ENCODE data around the gene APLF.
"Not testable (repeated sequence)": the region's sequence is repeated elsewhere in the genome, so short reads cannot be mapped to it uniquely, and the experiment has no call there.

The APLF gene

GRCh38 chr2:68570434-68570833 lies 103.0 kb downstream of the APLF start:
- H3K27ac Mint-ChIP-seq, H3K27me3 Mint-ChIP-seq, H3K9me3 Mint-ChIP-seq, H3K4me1 Mint-ChIP-seq, H3K4me3 Mint-ChIP-seq, DNase-seq, CTCF ChIA-PET, H3K36me3 Mint-ChIP-seq: not testable (repeated sequence)

DNA sequence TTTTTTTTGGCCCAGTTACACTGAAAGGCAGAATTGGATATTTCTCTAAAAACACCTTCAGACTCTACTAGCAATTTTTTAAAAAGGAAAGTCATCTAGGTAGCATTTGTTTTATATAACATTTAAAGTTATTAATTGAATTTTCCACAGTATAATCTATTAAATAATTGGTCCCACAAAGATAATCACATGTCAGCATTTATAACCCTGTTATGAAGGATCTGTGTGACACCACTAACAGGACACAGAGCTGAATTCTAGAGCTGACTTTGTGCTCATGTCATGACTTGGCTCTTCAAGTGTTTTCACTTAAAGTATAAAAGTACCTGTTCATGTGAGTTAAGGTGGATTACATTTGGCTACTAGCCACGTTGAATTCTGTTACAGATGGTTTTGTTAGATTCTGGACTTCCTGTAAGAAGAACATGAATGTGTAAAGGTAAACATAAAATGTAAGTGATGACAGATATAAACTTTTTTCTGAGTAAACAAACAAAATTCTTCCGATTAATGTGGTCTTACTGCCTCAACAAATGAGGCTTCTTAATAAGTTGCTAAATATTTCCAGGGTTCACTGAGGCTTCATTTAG lies 106.9 kb downstream of the APLF start:
- Mint-ChIP-seq H3K9me3 (peaks cover 1% of the 10 kb centered on the region), H3K27me3 (no peaks in the 10 kb centered on the region), H3K4me1 (no peaks in the 10 kb centered on the region), H3K4me3 (no peak overlapping the region), H3K36me3 (no peaks in the 10 kb centered on the region), H3K27ac (no peak overlapping the region)
- CTCF ChIA-PET: no interaction called here
- DNase-seq: no peak

DNA sequence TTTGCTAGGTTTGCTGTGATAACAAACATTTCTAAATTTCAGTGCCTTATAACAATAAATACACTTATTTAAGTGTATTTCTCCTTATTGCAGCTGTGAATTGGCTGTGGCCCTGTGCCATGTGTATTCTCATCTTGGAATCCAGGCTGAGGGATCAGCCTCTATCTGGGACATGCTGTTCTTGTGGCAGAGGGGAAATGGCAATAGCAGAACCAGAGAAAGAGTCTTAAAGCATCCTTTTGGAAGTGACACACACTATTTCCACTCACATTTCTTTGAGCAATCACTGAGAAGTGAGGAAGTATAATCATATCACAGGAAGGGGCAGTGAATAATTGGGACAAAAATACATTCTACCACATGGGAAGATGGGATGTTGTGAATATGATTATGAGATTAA lies 109.8 kb downstream of the APLF start:
- CTCF ChIA-PET: no interaction called here

DNA sequence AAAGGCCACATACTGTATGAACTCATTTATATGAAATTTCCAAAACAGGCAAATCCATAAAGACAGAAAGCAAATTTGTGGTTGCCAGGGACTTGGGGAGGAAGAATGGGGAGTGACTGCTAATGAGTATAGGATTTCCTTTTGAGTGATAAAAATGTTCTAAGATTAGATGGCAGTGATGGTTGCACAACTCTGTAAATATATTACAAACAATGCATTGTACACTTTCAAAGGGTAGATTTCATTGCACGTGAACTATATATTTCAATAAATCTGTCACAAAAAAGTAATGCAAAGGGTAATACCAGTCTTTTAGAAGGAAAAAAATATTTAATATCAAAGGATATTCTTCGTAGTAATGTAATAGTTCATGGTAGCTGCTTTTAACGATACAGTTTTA lies 112.3 kb downstream of the APLF start:
- CTCF ChIA-PET: no interaction called here

More for the DNA sequence above, 109.8 kb downstream of the APLF start:
- H3K27ac Mint-ChIP-seq: no peak overlapping the region
- DNase-seq: no peak
- no peaks in the 10 kb centered on the region for H3K27me3 Mint-ChIP-seq
- H3K4me3 Mint-ChIP-seq: no peak overlapping the region
- H3K4me1 Mint-ChIP-seq: no peaks in the 10 kb centered on the region
- no peaks in the 10 kb centered on the region for H3K9me3 Mint-ChIP-seq
- no peaks in the 10 kb centered on the region for H3K36me3 Mint-ChIP-seq

DNA sequence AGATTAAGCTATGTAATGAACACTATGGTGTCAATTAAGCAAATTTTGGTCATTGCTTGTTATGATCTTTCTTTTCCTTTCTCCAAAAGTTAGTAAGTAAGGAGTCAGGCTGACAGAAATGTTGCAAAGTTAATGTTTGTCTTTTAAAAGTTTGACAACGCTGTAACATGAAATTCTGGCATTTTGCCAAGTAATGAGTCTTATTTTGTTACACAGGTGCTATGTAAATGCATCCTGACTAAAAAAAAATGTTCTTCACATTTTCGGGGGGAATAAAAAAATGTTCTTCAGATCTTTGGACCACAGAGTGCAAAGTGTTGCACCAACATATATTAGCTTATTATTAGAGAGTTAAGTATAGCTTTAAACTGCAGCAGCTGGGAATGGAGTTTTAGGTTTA lies 121.2 kb downstream of the APLF start:
- CTCF ChIA-PET: interaction anchor here (0.9 to 1.2 kb wide), 2 partner anchors 20 to 355 kb away, joined by 3 to 4 read pairs; no protein-coding TSS in a partner anchor
- H3K27me3 Mint-ChIP-seq: peaks cover 6% of the 10 kb centered on the region
- H3K4me3 Mint-ChIP-seq: no peak overlapping the region
- H3K9me3 Mint-ChIP-seq: no peaks in the 10 kb centered on the region
- no peaks in the 10 kb centered on the region for H3K4me1 Mint-ChIP-seq
- H3K36me3 Mint-ChIP-seq: no peaks in the 10 kb centered on the region
- DNase-seq: no peak
- no peak overlapping the region for H3K27ac Mint-ChIP-seq

More for the DNA sequence above, 112.3 kb downstream of the APLF start:
- no peak overlapping the region for H3K27ac Mint-ChIP-seq
- H3K4me1 Mint-ChIP-seq: no peaks in the 10 kb centered on the region
- H3K36me3 Mint-ChIP-seq: no peaks in the 10 kb centered on the region
- DNase-seq: no peak
- no peaks in the 10 kb centered on the region for H3K9me3 Mint-ChIP-seq
- H3K4me3 Mint-ChIP-seq: no peak overlapping the region
- no peaks in the 10 kb centered on the region for H3K27me3 Mint-ChIP-seq

- CTCF ChIA-PET: no interaction called here
- H3K4me1 Mint-ChIP-seq: peaks cover 6% of the 10 kb centered on the region
- no peak overlapping the region for H3K27ac Mint-ChIP-seq
- no peaks in the 10 kb centered on the region for H3K9me3 Mint-ChIP-seq
- H3K36me3 Mint-ChIP-seq: no peaks in the 10 kb centered on the region
- H3K4me3 Mint-ChIP-seq: no peak overlapping the region
- peaks cover 6% of the 10 kb centered on the region for H3K27me3 Mint-ChIP-seq
- DNase-seq: no peak
Measured at GRCh38 chr2:68589963-68590362, 122.6 kb downstream of the APLF start.

DNA sequence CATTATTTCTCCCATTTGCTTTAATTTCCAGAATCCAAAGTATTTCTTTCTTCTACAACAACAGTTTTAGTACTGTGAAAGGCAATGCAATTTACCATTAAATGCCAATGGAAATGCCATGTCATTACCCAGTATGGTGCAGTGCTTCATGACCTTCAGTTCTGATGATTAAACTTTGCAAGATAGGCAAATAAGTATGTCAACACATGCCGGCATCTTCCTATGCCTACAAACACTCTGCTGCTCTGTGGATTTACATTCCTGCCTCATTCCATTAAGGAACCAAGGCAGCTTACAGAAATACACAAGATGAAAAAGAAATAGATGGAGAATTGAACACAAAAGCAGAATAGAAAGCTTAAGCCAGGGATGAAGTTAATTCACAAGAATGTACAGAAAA lies 123.3 kb downstream of the APLF start:
- Mint-ChIP-seq H3K36me3 (no peaks in the 10 kb centered on the region), H3K27ac (no peak overlapping the region), H3K4me3 (no peak overlapping the region), H3K27me3 (peaks cover 10% of the 10 kb centered on the region), H3K9me3 (no peaks in the 10 kb centered on the region), H3K4me1 (peaks cover 9% of the 10 kb centered on the region)
- CTCF ChIA-PET: interaction anchor here (0.7 to 0.8 kb wide), 2 partner anchors 288 to 335 kb away, joined by 3 read pairs; no protein-coding TSS in a partner anchor
- no peak for DNase-seq

- Mint-ChIP-seq H3K4me1 (peaks cover 9% of the 10 kb centered on the region), H3K27me3 (peaks cover 10% of the 10 kb centered on the region), H3K36me3 (no peaks in the 10 kb centered on the region), H3K9me3 (no peaks in the 10 kb centered on the region), H3K27ac (no peak overlapping the region), H3K4me3 (no peak overlapping the region)
- DNase-seq: no peak
- CTCF ChIA-PET: interaction anchor here (0.7 to 0.8 kb wide), 2 partner anchors 288 to 334 kb away, joined by 3 read pairs; no protein-coding TSS in a partner anchor
Measured at GRCh38 chr2:68591225-68591624, 123.8 kb downstream of the APLF start.

GRCh38 chr2:68594041-68594440 lies 126.7 kb downstream of the APLF start:
- Mint-ChIP-seq H3K36me3 (no peaks in the 10 kb centered on the region), H3K4me1 (peaks cover 9% of the 10 kb centered on the region), H3K9me3 (no peaks in the 10 kb centered on the region), H3K27me3 (peaks cover 18% of the 10 kb centered on the region), H3K27ac (no peak overlapping the region), H3K4me3 (no peak overlapping the region)
- no peak for DNase-seq
- CTCF ChIA-PET: interaction anchor here (1.5 to 4.4 kb wide), 4 partner anchors 9 to 130 kb away, joined by 4 to 21 read pairs (median 12); no protein-coding TSS in a partner anchor

- H3K27me3 Mint-ChIP-seq: peaks cover 18% of the 10 kb centered on the region
- DNase-seq: peak; percentile 65
- CTCF ChIA-PET: interaction anchor here (0.6 to 4.4 kb wide), 32 partner anchors 8 to 442 kb away, joined by 3 to 21 read pairs (median 4); partner anchors contain the start of genes APLF and FBXO48
- H3K36me3 Mint-ChIP-seq: no peaks in the 10 kb centered on the region
- peaks cover 9% of the 10 kb centered on the region for H3K4me1 Mint-ChIP-seq
- H3K9me3 Mint-ChIP-seq: peaks cover 3% of the 10 kb centered on the region
- no peak overlapping the region for H3K4me3 Mint-ChIP-seq
- no peak overlapping the region for H3K27ac Mint-ChIP-seq
Measured at GRCh38 chr2:68594674-68595492, 127.5 kb downstream of the APLF start.

DNA sequence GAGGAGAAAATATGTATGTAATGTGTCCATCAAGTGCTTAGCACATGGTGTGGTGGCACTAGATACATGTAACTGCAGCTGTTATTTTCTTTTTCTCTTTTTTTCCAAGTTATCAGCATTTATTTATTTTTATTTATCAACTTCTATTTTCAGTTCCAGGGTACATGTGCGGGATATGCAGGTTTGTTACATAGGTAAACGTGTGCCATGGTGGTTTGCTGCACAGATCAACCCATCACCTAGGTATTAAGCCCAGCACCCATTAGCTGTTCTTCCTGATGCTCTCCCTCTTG lies 128.1 kb downstream of the APLF start:
- CTCF ChIA-PET: interaction anchor here (0.6 to 4.4 kb wide), 32 partner anchors 8 to 443 kb away, joined by 3 to 21 read pairs (median 4); partner anchors contain the start of genes APLF and FBXO48
- not testable (repeated sequence) for DNase-seq, H3K27ac Mint-ChIP-seq, H3K4me1 Mint-ChIP-seq, H3K4me3 Mint-ChIP-seq, H3K36me3 Mint-ChIP-seq, H3K9me3 Mint-ChIP-seq
- H3K27me3 Mint-ChIP-seq: peaks cover 18% of the 10 kb centered on the region

DNA sequence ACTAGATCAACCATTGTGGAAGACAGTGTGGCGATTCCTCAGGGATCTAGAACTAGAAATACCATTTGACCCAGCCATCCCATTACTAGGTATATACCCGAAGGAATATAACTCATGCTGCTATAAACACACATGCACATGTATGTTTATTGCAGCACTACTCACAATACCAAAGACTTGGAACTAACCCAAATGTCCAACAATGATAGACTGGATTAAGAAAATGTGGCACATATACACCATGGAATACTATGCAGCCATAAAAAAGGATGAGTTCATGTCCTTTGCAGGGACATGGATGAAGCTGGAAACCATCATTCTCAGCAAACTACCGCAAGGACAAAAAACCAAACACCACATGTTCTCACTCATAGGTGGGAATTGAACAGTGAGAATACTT lies 133.1 kb downstream of the APLF start:
- DNase-seq, CTCF ChIA-PET, H3K27ac Mint-ChIP-seq, H3K4me3 Mint-ChIP-seq, H3K36me3 Mint-ChIP-seq, H3K4me1 Mint-ChIP-seq: not testable (repeated sequence)
- peaks cover 11% of the 10 kb centered on the region for H3K9me3 Mint-ChIP-seq
- H3K27me3 Mint-ChIP-seq: peaks cover 12% of the 10 kb centered on the region

DNA sequence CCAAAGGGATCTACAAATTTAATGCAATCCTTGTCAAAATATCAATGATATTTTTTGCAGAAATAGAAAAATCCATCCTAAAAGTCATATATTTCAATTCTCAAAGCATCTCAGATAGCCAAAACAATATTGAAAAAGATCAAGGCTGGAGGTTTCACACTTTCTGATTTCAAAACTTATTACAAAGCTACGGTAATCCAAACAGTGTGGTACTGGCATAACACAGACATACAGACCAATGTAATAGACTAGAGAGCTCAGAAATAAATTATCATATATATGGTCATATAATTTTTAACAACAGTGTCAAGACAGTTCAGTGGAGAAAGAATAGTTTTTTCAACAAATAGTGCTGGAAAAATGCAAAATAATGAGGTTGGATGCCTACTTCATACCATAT lies 135.7 kb downstream of the APLF start:
- no peak overlapping the region for H3K4me3 Mint-ChIP-seq
- no peaks in the 10 kb centered on the region for H3K36me3 Mint-ChIP-seq
- H3K27me3 Mint-ChIP-seq: peaks cover 6% of the 10 kb centered on the region
- CTCF ChIA-PET: no interaction called here
- H3K27ac Mint-ChIP-seq: no peak overlapping the region
- peaks cover 11% of the 10 kb centered on the region for H3K9me3 Mint-ChIP-seq
- H3K4me1 Mint-ChIP-seq: no peaks in the 10 kb centered on the region
- DNase-seq: no peak

GRCh38 chr2:68604077-68604476 lies 136.7 kb downstream of the APLF start:
- peaks cover 4% of the 10 kb centered on the region for H3K27me3 Mint-ChIP-seq
- H3K9me3 Mint-ChIP-seq: peaks cover 11% of the 10 kb centered on the region
- no peak overlapping the region for H3K27ac Mint-ChIP-seq
- H3K4me1 Mint-ChIP-seq: no peaks in the 10 kb centered on the region
- H3K36me3 Mint-ChIP-seq: no peaks in the 10 kb centered on the region
- DNase-seq: no peak
- CTCF ChIA-PET: interaction anchor here (0.9 to 1.3 kb wide), 2 partner anchors 9 to 49 kb away, joined by 3 to 6 read pairs; no protein-coding TSS in a partner anchor
- no peak overlapping the region for H3K4me3 Mint-ChIP-seq

DNA sequence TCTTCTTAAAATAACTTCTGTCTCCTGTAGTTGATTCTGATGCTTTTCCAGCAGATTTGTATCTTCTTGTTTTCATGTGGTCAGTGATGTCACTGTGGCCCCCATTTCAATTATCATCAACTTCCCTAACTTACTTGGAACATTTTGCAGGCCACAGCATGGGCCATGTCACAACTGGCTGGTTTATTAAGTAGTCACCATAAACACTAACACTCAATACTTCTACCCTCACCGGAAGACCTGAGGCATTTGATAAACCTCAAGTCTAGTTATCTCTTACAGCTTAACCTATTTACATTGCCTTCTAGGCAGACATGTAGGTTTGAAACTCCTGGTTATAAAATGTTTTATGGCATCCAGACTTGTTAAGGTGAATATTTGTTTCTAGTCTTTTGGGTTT lies 138.6 kb downstream of the APLF start:
- H3K27me3 Mint-ChIP-seq: peaks cover 4% of the 10 kb centered on the region
- DNase-seq: no peak
- H3K27ac Mint-ChIP-seq: no peak overlapping the region
- H3K36me3 Mint-ChIP-seq: no peaks in the 10 kb centered on the region
- no peaks in the 10 kb centered on the region for H3K4me1 Mint-ChIP-seq
- CTCF ChIA-PET: interaction anchor here (1.5 kb wide), 1 partner anchor 11 kb away, joined by 5 read pairs; no protein-coding TSS in a partner anchor
- H3K9me3 Mint-ChIP-seq: peaks cover 10% of the 10 kb centered on the region
- H3K4me3 Mint-ChIP-seq: no peak overlapping the region

Data from activated naive CD4-positive, alpha-beta T cell treated with anti-CD3 and anti-CD28 coated beads, Interleukin-2, amount 10 ng/mL, durations not matched to agents 7 days and 5 days (primary cell).